Measurements from ENCODE around the gene TPD52L2.
"Not testable (repeated sequence)": the region's sequence is repeated elsewhere in the genome, so short reads cannot be mapped to it uniquely, and the experiment has no call there.

The TPD52L2 gene

GRCh38 chr20:63878899-63879663 is 14.0 kb downstream of the TPD52L2 start:
- no peak for DNase-seq (ENCODE audit: low read depth in 3 of 3, low spot score in 1 of 3)

GRCh38 chr20:63880901-63881300 is 15.8 kb downstream of the TPD52L2 start:
- DNase-seq (ENCODE audit: low read depth in 3 of 3, low spot score in 1 of 3) = not testable (repeated sequence)

GRCh38 chr20:63881451-63882226 is 16.6 kb downstream of the TPD52L2 start:
- DNase-seq (ENCODE audit: low read depth in 3 of 3, low spot score in 1 of 3) = no peak

- no peak for DNase-seq (ENCODE audit: low read depth in 3 of 3, low spot score in 1 of 3)
Observed at GRCh38 chr20:63882257-63883200, 17.5 kb downstream of the TPD52L2 start.

GRCh38 chr20:63883201-63883593 is 18.1 kb downstream of the TPD52L2 start:
- DNase-seq (ENCODE audit: low read depth in 3 of 3, low spot score in 1 of 3) = no peak

GRCh38 chr20:63884506-63885263 is 19.6 kb downstream of the TPD52L2 start:
- no peak for DNase-seq (ENCODE audit: low read depth in 3 of 3, low spot score in 1 of 3)

- DNase-seq (ENCODE audit: low read depth in 3 of 3, low spot score in 1 of 3) = no peak
Observed at GRCh38 chr20:63885264-63886053, 20.4 kb downstream of the TPD52L2 start.

- DNase-seq (ENCODE audit: low read depth in 3 of 3, low spot score in 1 of 3) = no peak
Observed at GRCh38 chr20:63886054-63886419, 21.0 kb downstream of the TPD52L2 start.

GRCh38 chr20:63886921-63887320 is 21.9 kb downstream of the TPD52L2 start:
- DNase-seq (ENCODE audit: low read depth in 3 of 3, low spot score in 1 of 3) = no peak

GRCh38 chr20:63889241-63890200 is 24.5 kb downstream of the TPD52L2 start:
- DNase-seq (ENCODE audit: low read depth in 3 of 3, low spot score in 1 of 3) = no peak

- DNase-seq (ENCODE audit: low read depth in 3 of 3, low spot score in 1 of 3) = no peak
Observed at GRCh38 chr20:63890201-63890576, 25.1 kb downstream of the TPD52L2 start.

GRCh38 chr20:63890616-63891015 is 25.5 kb downstream of the TPD52L2 start:
- no peak for DNase-seq (ENCODE audit: low read depth in 3 of 3, low spot score in 1 of 3)

GRCh38 chr20:63891061-63892002 is 26.3 kb downstream of the TPD52L2 start:
- DNase-seq (ENCODE audit: low read depth in 3 of 3, low spot score in 1 of 3) = no peak

- DNase-seq (ENCODE audit: low read depth in 3 of 3, low spot score in 1 of 3) = no peak
Observed at GRCh38 chr20:63892402-63892801, 27.3 kb downstream of the TPD52L2 start.

GRCh38 chr20:63893999-63894357 is 28.9 kb downstream of the TPD52L2 start:
- DNase-seq (ENCODE audit: low read depth in 3 of 3, low spot score in 1 of 3) = no peak

- DNase-seq (ENCODE audit: low read depth in 3 of 3, low spot score in 1 of 3) = peak; percentile 93 to 96 (median 95)
Observed at GRCh38 chr20:63894358-63895201, 29.5 kb downstream of the TPD52L2 start, which contains the start of gene DNAJC5. Gene DNAJC5, plus strand, starts transcription at chr20:63895126. Its CDS starts 33,220 bp downstream, at chr20:63928346.

All from stimulated activated CD4-positive, alpha-beta T cell treated with anti-CD3 and anti-CD28 coated beads, TNF-alpha, amount 100 ng/mL, for 1 hour (primary cell).